ENCODE measurements around the gene NIM1K.
A peak's percentile ranks its signal among the peaks of the same experiment; 100 is the strongest.
"Not testable (repeated sequence)": the region's sequence is repeated elsewhere in the genome, so short reads cannot be mapped to it uniquely, and the experiment has no call there.

The NIM1K gene

DNA sequence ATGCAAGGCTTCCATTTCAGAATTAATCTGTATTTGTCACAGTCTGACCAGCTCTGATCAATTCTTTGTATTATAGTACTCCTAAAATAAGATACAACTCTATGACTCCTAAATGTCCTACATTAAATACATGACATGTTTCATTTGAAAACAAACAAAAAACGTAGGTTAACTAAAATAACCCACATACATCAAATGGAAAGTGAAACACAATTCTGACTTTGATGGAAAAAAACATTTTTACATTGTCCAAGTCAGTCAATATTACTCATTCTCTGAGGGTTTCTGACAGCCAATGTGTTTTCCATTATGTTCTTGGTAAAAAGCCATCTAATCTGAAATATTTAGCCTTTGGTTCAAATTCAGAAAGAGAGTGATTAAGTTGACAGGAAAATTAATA, 112.5 kb downstream of the NIM1K start:
- no peak for ATAC-seq
- TF ChIP-seq PPARA (CRISPR knock-in tag; IDR thresholded peaks at IDR 0.05; ENCODE audit: borderline replicate concordance) (no peak), ZC3H10 (CRISPR knock-in tag; IDR thresholded peaks at IDR 0.05) (no peak), RARB (CRISPR knock-in tag; IDR thresholded peaks at IDR 0.05) (no peak), ESRRG (CRISPR knock-in tag; IDR thresholded peaks at IDR 0.05) (no peak), CSDC2 (CRISPR knock-in tag; IDR thresholded peaks at IDR 0.05) (no peak), ISL1 (CRISPR knock-in tag; IDR thresholded peaks at IDR 0.05) (no peak)

DNA sequence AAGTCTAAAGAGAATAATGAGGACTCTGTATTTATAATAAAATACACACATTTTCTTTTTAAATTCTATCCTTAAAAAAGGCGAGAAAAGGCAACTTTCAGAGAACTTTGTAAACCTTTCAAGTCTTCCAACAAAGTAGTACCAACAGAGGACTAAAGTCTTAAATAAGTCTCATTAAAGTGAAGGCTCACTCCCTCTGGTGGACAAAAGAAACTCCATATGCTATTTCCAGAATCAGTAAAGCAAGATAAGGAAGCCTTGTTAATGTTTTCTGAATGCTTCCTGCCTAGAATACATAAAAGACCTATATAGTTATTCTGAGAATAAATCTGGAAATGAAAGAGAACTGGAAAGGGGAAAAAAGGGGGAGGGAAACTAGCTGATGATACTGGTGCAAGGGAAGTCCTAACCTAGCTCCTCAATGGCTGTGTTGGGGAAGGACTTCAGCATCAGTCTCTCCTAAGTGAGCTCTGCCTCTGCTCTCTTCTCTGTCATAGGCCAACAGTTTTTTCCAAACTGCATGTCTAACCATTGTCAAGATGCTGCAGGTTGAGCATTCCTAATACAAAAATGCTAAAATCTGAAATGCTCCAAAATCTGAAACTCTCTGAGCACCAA, 114.0 kb downstream of the NIM1K start:
- ATAC-seq, result peak; percentile 91
- TF ChIP-seq, protein P1, sequence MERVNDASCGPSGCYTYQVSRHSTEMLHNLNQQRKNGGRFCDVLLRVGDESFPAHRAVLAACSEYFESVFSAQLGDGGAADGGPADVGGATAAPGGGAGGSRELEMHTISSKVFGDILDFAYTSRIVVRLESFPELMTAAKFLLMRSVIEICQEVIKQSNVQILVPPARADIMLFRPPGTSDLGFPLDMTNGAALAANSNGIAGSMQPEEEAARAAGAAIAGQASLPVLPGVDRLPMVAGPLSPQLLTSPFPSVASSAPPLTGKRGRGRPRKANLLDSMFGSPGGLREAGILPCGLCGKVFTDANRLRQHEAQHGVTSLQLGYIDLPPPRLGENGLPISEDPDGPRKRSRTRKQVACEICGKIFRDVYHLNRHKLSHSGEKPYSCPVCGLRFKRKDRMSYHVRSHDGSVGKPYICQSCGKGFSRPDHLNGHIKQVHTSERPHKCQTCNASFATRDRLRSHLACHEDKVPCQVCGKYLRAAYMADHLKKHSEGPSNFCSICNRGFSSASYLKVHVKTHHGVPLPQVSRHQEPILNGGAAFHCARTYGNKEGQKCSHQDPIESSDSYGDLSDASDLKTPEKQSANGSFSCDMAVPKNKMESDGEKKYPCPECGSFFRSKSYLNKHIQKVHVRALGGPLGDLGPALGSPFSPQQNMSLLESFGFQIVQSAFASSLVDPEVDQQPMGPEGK (CRISPR knock-in tag; IDR thresholded peaks at IDR 0.05; ENCODE audit: borderline replicate concordance), result no peak
- TF ChIP-seq ARNTL (CRISPR knock-in tag; IDR thresholded peaks at IDR 0.05; ENCODE audit: borderline replicate concordance, low read depth) (no peak), TOX (CRISPR knock-in tag; IDR thresholded peaks at IDR 0.05; ENCODE audit: borderline replicate concordance) (no peak), ZNF8 (CRISPR knock-in tag; IDR thresholded peaks at IDR 0.05) (no peak), SNAI2 (CRISPR knock-in tag; IDR thresholded peaks at IDR 0.05) (no peak), ZFP30 (CRISPR knock-in tag; IDR thresholded peaks at IDR 0.05) (no peak), CSDC2 (CRISPR knock-in tag; IDR thresholded peaks at IDR 0.05) (no peak), CREB5 (CRISPR knock-in tag; IDR thresholded peaks at IDR 0.05; ENCODE audit: low read depth) (no peak), OSR1 (CRISPR knock-in tag; IDR thresholded peaks at IDR 0.05) (no peak), ZFP3 (CRISPR knock-in tag; IDR thresholded peaks at IDR 0.05) (no peak), POU6F1 (CRISPR knock-in tag; IDR thresholded peaks at IDR 0.05; ENCODE audit: borderline replicate concordance, low read depth) (no peak), ZNF70 (CRISPR knock-in tag; IDR thresholded peaks at IDR 0.05) (no peak), ZNF565 (CRISPR knock-in tag; conservative IDR thresholded peaks at IDR 0.05; ENCODE audit: low read depth) (no peak), CSRNP3 (CRISPR knock-in tag; IDR thresholded peaks at IDR 0.05) (no peak), ZC3H10 (CRISPR knock-in tag; IDR thresholded peaks at IDR 0.05) (no peak), ISL1 (CRISPR knock-in tag; IDR thresholded peaks at IDR 0.05) (no peak)
- TF ChIP-seq, protein P2, sequence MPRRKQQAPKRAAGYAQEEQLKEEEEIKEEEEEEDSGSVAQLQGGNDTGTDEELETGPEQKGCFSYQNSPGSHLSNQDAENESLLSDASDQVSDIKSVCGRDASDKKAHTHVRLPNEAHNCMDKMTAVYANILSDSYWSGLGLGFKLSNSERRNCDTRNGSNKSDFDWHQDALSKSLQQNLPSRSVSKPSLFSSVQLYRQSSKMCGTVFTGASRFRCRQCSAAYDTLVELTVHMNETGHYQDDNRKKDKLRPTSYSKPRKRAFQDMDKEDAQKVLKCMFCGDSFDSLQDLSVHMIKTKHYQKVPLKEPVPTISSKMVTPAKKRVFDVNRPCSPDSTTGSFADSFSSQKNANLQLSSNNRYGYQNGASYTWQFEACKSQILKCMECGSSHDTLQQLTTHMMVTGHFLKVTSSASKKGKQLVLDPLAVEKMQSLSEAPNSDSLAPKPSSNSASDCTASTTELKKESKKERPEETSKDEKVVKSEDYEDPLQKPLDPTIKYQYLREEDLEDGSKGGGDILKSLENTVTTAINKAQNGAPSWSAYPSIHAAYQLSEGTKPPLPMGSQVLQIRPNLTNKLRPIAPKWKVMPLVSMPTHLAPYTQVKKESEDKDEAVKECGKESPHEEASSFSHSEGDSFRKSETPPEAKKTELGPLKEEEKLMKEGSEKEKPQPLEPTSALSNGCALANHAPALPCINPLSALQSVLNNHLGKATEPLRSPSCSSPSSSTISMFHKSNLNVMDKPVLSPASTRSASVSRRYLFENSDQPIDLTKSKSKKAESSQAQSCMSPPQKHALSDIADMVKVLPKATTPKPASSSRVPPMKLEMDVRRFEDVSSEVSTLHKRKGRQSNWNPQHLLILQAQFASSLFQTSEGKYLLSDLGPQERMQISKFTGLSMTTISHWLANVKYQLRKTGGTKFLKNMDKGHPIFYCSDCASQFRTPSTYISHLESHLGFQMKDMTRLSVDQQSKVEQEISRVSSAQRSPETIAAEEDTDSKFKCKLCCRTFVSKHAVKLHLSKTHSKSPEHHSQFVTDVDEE (CRISPR knock-in tag; IDR thresholded peaks at IDR 0.05), result no peak

DNA sequence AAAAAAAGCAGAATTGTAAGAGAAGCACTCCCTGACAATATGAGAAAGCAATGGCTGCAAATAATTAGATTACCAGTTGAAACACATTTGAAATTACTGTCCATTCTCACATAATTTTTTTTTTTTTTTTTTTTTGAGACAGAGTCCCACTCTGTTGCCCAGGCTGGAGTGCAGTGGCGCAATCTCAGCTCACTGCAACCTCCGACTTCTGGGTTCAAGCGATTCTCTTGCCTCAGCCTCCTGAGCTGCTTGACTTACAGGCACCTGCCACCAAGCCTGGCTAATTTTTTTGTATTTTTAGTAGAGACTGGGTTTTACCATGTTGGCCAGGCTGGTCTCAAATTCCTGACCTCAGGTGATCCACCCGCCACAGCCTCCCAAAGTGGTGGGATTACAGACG, 114.9 kb downstream of the NIM1K start:
- ATAC-seq, result not testable (repeated sequence)

- TF ChIP-seq, protein P2 (CRISPR knock-in tag; IDR thresholded peaks at IDR 0.05), result no peak
- no peak for TF ChIP-seq ISL1 (CRISPR knock-in tag; IDR thresholded peaks at IDR 0.05)
- TF ChIP-seq SNAI2 (CRISPR knock-in tag; IDR thresholded peaks at IDR 0.05), result no peak
- ATAC-seq, result no peak
Observed at GRCh38 chr5:43309122-43309521, 117.1 kb downstream of the NIM1K start.
